ELF-1 (cell line): ENCODE data around the gene CLEC1A.

Experiments used
- DNase-seq: peaks from one replicate; pipeline ENCODE4 v3.0.0-alpha.2; 2016; ENCODE audit warnings: low read depth, low spot score

Gene CLEC1A, protein sequence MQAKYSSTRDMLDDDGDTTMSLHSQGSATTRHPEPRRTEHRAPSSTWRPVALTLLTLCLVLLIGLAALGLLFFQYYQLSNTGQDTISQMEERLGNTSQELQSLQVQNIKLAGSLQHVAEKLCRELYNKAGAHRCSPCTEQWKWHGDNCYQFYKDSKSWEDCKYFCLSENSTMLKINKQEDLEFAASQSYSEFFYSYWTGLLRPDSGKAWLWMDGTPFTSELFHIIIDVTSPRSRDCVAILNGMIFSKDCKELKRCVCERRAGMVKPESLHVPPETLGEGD

DNA sequence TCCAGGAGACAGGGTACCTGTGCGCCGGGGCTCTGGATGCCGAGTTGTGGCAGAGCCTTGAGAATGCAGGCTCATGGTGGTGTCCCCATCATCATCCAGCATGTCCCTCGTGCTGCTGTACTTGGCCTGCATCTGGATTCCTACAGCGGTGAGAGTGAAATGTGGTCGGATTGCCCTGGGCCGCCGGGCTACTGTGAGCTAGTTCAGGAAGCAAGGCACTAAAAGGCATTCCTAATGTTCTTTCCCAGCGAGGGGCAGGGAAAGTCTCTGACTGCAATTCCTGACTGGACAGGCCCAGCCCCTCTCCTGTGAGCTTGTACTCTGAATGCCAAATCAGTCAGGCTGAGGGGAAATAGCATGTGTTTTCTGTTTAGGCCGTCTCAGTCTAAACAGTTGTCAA, at the start of gene CLEC1A:
Gene CLEC1A, minus strand, starts transcription at position 195 of the 400 bp plus-strand sequence. Its CDS starts 63 bp downstream, at position 132.
- peak; percentile 88 for DNase-seq

DNA sequence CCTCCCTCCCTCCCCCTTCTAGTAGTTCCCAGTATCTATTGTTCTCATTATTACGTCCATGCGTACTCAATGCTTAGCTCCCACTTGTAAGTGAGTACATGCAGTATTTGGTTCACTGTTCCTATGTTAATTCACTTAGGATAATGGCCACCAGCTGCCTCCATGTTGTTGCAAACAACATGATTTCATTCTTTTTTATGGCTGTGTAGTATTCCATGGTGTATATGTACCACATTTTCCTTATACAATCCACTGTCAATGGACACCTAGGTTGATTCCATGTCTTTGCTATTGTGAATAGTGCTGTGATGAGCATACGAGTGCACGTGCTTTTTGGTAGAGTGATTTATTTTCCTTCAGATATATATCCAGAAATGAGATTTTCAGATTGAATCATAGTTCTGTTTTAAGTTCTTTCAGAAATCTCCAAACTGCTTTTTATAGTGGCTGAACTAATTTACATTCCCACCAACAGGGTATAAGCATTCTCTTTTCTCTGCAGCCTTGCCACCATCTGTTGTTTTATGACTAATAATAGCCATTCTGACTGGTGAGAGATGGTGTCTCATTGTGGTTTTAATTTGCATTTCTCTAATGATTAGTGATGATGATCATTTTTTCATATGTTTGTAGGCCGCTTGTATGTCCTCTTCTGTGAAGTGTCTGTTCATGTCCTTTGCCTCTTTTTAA, 49.1 kb upstream of the CLEC1A start:
- DNase-seq: no peak

DNA sequence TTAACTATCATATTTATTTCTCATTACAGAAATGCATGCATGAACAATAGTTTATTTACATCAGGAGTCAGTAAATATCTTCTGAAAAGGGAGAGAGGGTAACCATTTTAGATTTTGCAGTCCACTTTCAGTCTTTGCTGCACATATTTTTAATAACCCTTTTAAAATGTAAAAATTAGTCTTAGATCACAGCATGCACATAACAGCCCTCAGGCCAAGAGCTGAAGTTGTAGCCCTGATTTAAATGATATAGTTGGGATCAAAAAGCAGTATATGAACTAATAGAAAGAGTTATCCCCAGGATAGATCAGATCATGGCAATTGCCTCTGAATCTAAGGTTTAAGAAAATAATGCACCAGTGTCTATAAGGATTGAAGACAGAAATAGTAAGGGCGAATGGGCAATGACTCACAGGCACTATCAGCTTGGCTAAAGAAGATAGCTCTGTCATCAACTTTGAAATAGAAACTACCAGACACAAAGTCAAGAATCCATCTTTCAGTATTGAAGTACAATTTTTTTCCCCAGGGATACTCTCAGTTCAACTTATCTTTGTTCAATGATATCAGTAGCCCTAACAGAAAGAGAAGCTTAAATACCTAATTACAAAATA, 44.3 kb upstream of the CLEC1A start:
- no peak for DNase-seq

DNA sequence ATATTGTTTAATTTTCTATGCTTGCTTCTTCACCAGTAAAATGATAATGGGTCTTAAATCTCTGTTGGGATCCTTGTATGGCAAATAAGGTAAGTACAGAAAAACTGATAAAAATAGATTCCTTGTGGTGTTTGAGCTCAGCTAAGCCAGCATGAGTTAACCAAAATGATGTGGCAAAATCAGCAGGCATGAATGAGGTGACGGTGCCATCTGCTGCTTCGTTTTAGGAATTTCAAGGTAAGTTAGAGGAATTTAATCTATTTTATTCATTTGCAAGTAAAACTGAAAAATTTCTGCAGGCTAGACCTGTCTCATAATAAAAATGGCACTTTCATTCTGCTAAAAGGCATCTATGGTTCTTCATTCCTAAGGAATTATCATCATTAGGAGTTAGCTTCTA, 41.2 kb upstream of the CLEC1A start:
- peak; percentile 35 for DNase-seq

- DNase-seq: no peak
These were observed 37.9 kb upstream of the CLEC1A start for GRCh38 chr12:10136637-10137205.

DNA sequence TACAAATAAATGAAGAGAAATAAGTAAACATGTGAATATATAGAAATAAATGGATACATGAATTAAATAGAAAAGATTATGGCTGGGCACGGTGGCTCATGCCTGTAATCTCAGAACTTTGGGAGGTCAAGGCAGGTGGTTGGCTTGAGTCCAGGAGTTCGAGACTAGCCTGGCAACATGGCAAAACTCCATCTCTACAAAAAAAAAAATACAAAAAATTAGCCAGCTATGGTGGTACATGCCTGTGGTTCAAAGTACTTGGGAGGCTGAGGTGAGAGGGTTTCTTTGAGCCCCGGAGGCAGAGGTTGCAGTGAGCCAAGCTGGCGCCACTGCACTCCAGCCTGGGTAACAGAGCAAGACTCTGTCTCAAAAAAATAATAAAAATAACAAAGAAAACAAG, 36.3 kb upstream of the CLEC1A start:
- no peak for DNase-seq

- no peak for DNase-seq
These were observed 34.1 kb upstream of the CLEC1A start for GRCh38 chr12:10132850-10133370.

GRCh38 chr12:10131111-10131690, 32.4 kb upstream of the CLEC1A start:
- no peak for DNase-seq

GRCh38 chr12:10130042-10130441, 31.3 kb upstream of the CLEC1A start, which contains the start of gene CLEC7A:
TSS of gene CLEC7A (minus strand) at chr12:10130199. CDS start at chr12:10130082, 117 bp downstream.
- DNase-seq: no peak

- no peak for DNase-seq
These were observed 29.9 kb upstream of the CLEC1A start for GRCh38 chr12:10128687-10129086.

DNA sequence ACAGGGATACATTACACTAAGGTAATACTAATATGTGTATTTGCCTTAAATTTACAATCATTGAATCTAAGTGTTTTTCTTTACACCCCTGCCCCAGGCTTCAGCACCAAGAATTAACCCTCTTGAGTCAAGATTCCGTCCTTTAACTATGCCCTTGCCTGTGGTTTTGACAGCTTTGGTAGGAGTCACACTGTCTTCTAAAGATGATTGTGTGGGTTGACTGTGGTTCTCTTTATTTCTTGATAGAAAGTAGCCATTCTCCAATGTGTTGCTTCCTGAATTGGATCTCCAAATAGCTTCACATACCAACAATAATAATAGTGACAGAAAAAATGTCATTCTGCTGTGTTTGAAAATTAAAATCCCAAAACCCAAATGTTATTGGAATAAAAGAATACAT, 27.6 kb upstream of the CLEC1A start:
- DNase-seq: no peak

DNA sequence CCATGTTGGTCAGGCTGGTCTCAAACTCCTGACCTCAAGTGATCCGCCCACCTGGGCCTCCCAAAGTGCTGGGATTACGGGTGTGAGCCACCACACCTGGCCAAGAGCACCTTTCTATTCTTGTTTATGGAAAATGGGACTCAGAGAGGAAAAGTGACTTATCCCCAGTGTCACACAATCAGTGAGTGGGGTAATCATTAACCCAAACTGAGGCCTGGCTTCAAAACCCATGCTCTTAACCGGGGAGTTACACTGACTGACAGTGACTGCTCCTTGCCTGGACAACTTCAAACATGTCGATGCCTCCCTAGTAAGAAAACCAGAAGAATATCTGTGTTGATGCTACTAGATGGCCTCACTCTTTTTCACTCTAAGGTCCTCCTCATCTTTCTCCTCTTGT, 23.9 kb upstream of the CLEC1A start:
- no peak for DNase-seq

DNA sequence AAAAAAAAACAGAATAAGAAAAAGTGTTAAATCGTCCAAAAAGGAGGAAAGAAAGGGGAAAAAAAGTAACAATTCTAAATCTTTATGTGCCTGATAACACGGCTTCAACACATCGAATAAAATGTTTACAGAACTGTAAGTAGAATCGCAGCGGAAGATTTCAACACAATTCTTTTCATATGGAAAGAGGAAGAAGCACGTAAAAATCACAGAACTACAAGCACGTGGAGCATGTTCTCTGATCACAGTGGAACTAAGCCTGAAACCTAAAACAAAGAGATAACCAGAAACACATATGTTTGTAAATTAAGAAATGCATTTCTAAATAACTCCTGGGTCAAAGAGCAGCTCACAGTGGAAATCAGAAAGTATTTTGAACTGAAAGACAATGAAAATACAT, 22.5 kb upstream of the CLEC1A start:
- no peak for DNase-seq

- no peak for DNase-seq
These were observed 20.3 kb upstream of the CLEC1A start for GRCh38 chr12:10119066-10119465.

GRCh38 chr12:10115890-10116289, 17.1 kb upstream of the CLEC1A start:
- DNase-seq: no peak

GRCh38 chr12:10115311-10115710, 16.5 kb upstream of the CLEC1A start:
- DNase-seq: no peak

GRCh38 chr12:10113920-10114319, 15.1 kb upstream of the CLEC1A start:
- no peak for DNase-seq

DNA sequence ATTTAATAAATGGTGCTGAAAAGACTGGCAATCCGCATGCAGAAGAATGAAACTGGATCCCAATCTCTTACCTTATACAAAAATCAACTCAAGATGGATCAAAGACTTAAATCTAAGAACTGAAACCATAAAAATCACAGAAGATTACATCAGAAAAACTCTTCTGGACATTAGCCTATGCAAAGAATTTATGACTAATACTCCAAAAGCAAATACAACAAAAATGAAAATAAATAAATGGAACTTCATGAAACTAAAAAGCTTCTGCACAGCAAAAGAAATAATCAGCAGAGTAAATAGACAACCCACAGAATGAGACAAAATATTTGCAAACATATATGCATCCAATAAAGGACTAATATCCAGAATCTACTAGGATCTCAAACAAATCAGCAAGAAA, 14.3 kb upstream of the CLEC1A start:
- DNase-seq: no peak

- peak; percentile 82 for DNase-seq
These were observed 12.7 kb upstream of the CLEC1A start for GRCh38 chr12:10111451-10111850.

GRCh38 chr12:10110256-10110844, 11.6 kb upstream of the CLEC1A start:
- no peak for DNase-seq

DNA sequence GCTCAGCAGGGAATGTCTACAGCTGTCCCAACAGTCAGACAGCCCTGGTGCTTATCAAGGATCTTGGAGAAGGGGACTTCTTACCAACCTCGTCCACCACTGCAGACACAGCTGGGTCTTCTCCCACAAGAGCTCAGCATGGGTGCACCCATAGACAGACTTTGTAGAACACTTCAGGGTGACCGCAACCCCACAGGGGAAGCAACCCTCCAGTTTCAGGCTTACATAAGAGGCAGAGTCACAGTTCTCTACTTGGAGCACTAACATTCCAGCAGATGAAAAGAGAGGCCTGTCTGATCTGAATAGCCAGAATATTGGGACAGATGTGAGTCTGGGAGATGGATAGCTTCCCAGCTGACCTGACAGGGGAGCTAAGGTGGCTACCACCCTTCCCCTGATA, 3.5 kb upstream of the CLEC1A start:
- no peak for DNase-seq
